KOPT-K1 (cell line): ENCODE data around the gene SNX9.
"Not testable (repeated sequence)": the region's sequence is repeated elsewhere in the genome, so short reads cannot be mapped to it uniquely, and the experiment has no call there.

Experiments
- H3K27ac ChIP-seq: fragments of 200-600 bp; sonication (generic); 2 replicates; pipeline ENCODE4 v1.5.1; 2016; ENCODE audit warnings: antibody characterized with exemption, mild to moderate bottlenecking, low read depth, low read length; ENCODE audit not compliant: poor library complexity, severe bottlenecking
- H3K36me3 ChIP-seq: fragments of 200-600 bp; sonication (generic); 2 replicates; pipeline ENCODE4 v1.5.1; 2017; ENCODE audit warnings: antibody characterized with exemption, mild to moderate bottlenecking, low read length, moderate library complexity; ENCODE audit not compliant: insufficient read depth
- H3K9me3 ChIP-seq: fragments of 200-600 bp; sonication (generic); 2 replicates; pipeline ENCODE4 v1.5.1; 2017; ENCODE audit warnings: antibody characterized with exemption, low read length, mild to moderate bottlenecking; ENCODE audit not compliant: insufficient read depth, poor library complexity, severe bottlenecking

The SNX9 gene

GRCh38 chr6:157921685-157922367 lies 98.8 kb downstream of the SNX9 start:
- Histone ChIP-seq H3K36me3 (no peaks in the 10 kb centered on the region), H3K27ac (no peak overlapping the region), H3K9me3 (no peaks in the 10 kb centered on the region)

- Histone ChIP-seq H3K36me3 (no peaks in the 10 kb centered on the region), H3K27ac (no peak overlapping the region)
These were observed 102.7 kb downstream of the SNX9 start for GRCh38 chr6:157925771-157926170.

DNA sequence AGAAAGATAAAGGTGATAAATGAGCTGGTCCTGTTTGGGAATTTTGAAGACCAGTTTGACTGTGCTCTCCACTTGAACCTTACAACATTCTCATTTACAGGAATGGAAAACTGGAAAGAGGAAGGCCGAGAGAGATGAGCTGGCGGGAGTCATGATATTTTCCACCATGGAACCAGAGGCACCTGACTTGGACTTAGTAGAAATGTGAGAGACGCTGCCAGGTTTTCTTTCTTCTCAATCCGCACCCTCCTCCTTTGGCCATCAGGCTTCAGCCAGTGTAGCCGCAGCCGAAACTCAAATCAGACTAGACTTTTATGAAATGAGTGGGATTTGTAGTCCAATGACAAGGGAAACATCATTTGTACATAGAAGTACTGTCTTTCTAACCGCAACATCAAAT lies 104.0 kb downstream of the SNX9 start:
- Histone ChIP-seq H3K9me3 (no peaks in the 10 kb centered on the region), H3K27ac (no peak overlapping the region), H3K36me3 (no peaks in the 10 kb centered on the region)

More at GRCh38 chr6:157925771-157926170, 102.7 kb downstream of the SNX9 start:
- H3K9me3 ChIP-seq: no peaks in the 10 kb centered on the region

DNA sequence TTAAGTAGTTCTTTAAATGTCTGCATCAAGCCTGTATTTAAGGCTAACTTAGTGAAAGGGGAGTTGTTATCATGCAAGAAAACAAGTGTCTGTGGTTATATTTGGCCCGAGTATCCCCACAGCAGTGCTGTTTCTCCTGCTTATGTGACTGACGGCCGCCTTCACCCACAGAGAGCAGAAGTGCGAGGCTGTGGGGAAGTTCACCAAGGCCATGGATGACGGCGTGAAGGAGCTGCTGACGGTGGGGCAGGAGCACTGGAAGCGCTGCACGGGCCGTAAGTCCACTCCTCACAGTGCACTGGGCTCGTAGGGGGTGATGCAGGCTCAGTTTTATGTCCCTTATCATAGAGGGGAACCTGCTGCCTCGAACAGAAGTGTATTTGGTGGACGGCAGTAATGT lies 105.4 kb downstream of the SNX9 start:
- no peaks in the 10 kb centered on the region for H3K9me3 ChIP-seq
- H3K36me3 ChIP-seq: no peaks in the 10 kb centered on the region
- H3K27ac ChIP-seq: no peak overlapping the region

DNA sequence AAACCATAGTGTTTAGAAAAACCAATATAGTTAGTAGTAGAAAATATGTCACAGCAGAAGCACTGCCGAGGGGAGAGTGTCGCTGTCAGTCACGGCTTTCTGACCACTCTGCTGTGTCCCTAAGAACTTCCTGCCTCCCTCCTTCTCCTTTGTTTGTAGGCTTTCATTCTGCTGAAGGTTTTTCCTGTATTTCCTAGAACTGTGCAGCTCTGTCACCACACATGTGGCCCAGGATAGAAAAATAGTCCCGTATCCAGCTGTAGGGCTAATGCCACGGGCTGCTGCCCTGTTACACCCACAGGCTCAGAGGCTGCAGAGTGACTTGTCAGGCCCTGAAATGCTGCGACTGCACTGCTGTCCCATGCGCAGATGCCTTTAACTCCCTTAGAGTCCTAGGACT lies 106.0 kb downstream of the SNX9 start:
- no peaks in the 10 kb centered on the region for H3K36me3 ChIP-seq
- no peak overlapping the region for H3K27ac ChIP-seq
- no peaks in the 10 kb centered on the region for H3K9me3 ChIP-seq

GRCh38 chr6:157929765-157930319 lies 106.8 kb downstream of the SNX9 start:
- H3K36me3 ChIP-seq: no peaks in the 10 kb centered on the region
- H3K27ac ChIP-seq: no peak overlapping the region
- H3K9me3 ChIP-seq: no peaks in the 10 kb centered on the region

- no peaks in the 10 kb centered on the region for H3K36me3 ChIP-seq
These were observed 112.7 kb downstream of the SNX9 start for GRCh38 chr6:157935786-157936185.

DNA sequence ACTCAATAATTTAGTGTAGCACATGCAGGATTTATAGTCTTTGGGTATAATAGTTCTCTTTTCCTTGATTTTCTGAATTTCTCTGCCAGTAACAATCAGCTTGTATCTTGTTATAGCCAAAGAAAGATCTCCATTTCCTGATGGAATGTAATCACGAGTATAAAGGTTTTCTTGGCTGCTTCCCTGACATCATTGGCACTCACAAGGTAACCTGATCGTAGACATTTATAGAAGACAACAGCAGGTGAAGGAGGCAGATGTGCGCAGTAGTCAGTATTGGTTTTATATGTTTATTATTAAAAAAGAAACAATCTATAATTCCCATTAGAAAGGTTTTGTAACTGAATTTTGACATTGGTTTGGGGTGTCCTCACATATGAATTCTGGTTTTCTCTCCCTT lies 114.3 kb downstream of the SNX9 start:
- Histone ChIP-seq H3K27ac (no peak overlapping the region), H3K9me3 (no peaks in the 10 kb centered on the region), H3K36me3 (no peaks in the 10 kb centered on the region)

More at GRCh38 chr6:157935786-157936185, 112.7 kb downstream of the SNX9 start:
- Histone ChIP-seq H3K9me3 (no peaks in the 10 kb centered on the region), H3K27ac (no peak overlapping the region)

- Histone ChIP-seq H3K36me3 (no peaks in the 10 kb centered on the region), H3K9me3 (no peaks in the 10 kb centered on the region), H3K27ac (no peak overlapping the region)
These were observed 114.9 kb downstream of the SNX9 start for GRCh38 chr6:157937916-157938315.

- not testable (repeated sequence) for H3K36me3 ChIP-seq, H3K27ac ChIP-seq
These were observed 117.5 kb downstream of the SNX9 start for GRCh38 chr6:157940375-157941036.

DNA sequence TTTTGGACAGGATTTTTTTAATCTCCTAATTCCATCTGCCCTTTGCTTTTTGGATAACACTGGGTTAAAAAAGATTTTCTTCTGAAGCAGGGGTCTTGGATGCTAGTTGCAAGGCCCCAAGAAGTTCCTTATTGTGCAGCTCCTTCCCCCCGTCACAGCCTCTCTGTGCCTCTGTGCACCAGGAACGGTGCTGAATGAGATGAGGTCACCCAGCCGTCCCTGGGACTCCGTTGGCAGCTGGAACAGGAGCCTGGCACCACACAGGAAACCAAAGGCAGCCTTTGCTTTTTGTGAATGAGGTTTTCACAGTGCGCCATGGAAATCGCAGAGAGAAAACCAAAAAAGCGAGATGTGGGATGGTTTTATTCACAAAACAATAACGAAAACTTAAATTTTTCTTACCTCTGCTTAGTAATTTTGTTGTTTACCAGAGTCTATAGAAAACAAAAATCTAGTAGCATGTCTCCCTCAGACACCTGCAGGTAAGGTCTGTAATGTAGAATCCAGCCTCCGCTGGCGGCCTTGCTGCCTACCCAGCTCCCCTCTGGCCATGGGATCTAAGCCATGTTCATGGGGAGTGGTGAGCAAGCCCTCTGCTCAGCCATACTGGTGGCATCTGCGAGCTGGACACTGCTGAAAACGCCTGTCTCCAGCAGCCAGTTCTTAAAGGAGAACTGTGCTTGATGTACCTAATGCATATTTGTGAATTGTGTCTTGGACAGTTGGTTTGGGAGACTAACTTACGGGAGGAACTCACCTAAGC lies 118.2 kb downstream of the SNX9 start:
- H3K9me3 ChIP-seq: no peaks in the 10 kb centered on the region
- no peaks in the 10 kb centered on the region for H3K36me3 ChIP-seq
- no peak overlapping the region for H3K27ac ChIP-seq

More at GRCh38 chr6:157940375-157941036, 117.5 kb downstream of the SNX9 start:
- not testable (repeated sequence) for H3K9me3 ChIP-seq

DNA sequence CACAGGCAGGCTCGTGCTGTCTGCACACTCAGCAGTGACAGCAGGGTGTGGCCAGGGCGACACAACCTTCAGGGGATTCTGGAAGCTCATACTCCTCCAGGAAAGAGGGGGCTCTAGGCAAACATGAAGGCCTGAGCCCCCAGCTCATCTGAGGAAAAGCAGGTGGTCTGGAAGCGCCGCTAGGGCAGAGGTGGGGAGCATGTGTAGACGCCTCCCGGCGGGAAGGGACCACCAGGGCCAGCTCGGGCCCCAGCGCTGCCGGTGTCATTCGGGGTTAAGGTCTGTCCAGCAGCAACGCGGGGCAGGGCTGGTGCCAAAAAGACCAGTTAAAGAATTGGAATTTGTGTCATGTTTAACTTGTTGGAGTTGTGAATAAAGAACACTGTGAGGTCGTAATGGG lies 119.3 kb downstream of the SNX9 start:
- H3K9me3 ChIP-seq: no peaks in the 10 kb centered on the region
- H3K36me3 ChIP-seq: no peaks in the 10 kb centered on the region
- no peak overlapping the region for H3K27ac ChIP-seq

DNA sequence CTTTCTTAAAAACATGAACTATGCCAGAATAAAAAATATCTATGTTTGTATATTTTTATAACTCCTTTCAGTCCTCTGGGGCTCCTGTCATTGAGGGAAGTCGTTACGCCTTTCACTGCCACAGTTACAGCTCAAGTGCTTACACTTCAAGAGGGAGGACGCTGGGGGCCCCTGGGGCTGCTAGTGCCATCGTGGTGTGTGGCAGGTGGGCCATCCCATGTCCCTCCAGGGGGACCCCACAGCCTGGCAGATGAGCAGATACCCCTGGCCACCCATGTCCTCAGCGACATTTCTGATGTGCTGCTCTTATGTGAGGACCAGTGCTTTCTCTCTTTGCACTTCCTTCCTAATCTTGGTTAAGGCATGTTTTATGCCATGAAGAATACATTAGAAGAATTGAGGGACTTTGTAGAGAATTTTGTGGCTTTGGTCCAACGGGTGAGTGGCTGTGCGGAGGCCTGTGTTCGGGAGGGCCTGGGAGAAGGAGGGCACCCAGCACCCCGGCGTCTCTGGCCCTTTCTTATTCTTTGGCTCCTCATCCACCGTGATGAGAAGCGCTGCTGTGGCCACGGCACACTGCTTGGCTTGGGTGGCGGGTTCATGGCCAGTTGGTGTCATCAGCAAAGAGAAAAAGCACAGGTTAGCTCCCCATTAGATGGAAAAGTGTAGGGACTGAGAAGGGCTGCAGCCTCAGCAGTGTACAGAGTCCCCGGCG lies 120.4 kb downstream of the SNX9 start:
- Histone ChIP-seq H3K36me3 (no peaks in the 10 kb centered on the region), H3K27ac (no peak overlapping the region), H3K9me3 (no peaks in the 10 kb centered on the region)

DNA sequence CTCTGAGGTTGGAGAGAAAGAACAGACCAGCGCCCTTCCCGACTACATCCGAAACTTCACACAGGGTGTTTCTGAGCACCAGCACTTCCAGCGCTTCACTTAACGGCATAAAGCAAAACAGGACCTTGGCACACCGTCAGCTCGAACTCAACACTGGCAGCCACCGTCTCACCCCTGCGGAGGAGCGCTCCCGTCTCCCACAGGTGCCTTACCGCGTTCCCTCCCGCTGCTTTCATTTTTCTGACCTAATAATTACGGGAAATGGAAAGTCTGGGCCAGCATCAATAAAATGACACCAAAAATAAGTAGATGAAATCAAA lies 120.9 kb downstream of the SNX9 start:
- Histone ChIP-seq H3K36me3 (no peaks in the 10 kb centered on the region), H3K9me3 (no peaks in the 10 kb centered on the region), H3K27ac (no peak overlapping the region)
